ENCODE data around the gene UNC5B.

UNC5B gene

GRCh38 chr10:71285180-71285545 is 72.8 kb downstream of the UNC5B start:
- Mint-ChIP-seq H3K27ac (no peak overlapping the region), H3K4me1 (peaks cover 0 to 7% of the 10 kb centered on the region in 2 donors), H3K9me3 (no peaks in the 10 kb centered on the region), H3K36me3 (no peaks in the 10 kb centered on the region), H3K4me3 (no peak overlapping the region), H3K27me3 (peaks cover 0 to 2% of the 10 kb centered on the region in 2 donors)
- DNase-seq (no peak), ATAC-seq (replicated peaks) (peak; percentile 63 to 73)

GRCh38 chr10:71285986-71286385 is 73.6 kb downstream of the UNC5B start:
- Mint-ChIP-seq H3K36me3 (no peaks in the 10 kb centered on the region), H3K9me3 (no peaks in the 10 kb centered on the region), H3K4me3 (no peak overlapping the region), H3K27me3 (no peaks in the 10 kb centered on the region), H3K27ac (no peak overlapping the region), H3K4me1 (peaks cover 0 to 8% of the 10 kb centered on the region in 2 donors)
- ATAC-seq (replicated peaks), result no peak
- DNase-seq, result no peak

GRCh38 chr10:71286521-71287294 is 74.3 kb downstream of the UNC5B start:
- no peaks in the 10 kb centered on the region for H3K36me3 Mint-ChIP-seq
- no peak overlapping the region for H3K4me3 Mint-ChIP-seq

GRCh38 chr10:71287456-71287855 is 75.1 kb downstream of the UNC5B start:
- Mint-ChIP-seq H3K4me1 (peaks cover 0 to 7% of the 10 kb centered on the region in 2 donors), H3K27me3 (no peaks in the 10 kb centered on the region), H3K36me3 (no peaks in the 10 kb centered on the region), H3K9me3 (no peaks in the 10 kb centered on the region), H3K27ac (no peak overlapping the region), H3K4me3 (no peak overlapping the region)
- DNase-seq (no peak), ATAC-seq (replicated peaks) (no peak)

More at GRCh38 chr10:71286521-71287294, 74.3 kb downstream of the UNC5B start:
- no peaks in the 10 kb centered on the region for H3K27me3 Mint-ChIP-seq
- no peak for DNase-seq
- peaks cover 0 to 8% of the 10 kb centered on the region in 2 donors for H3K4me1 Mint-ChIP-seq
- H3K27ac Mint-ChIP-seq, result no peak overlapping the region
- H3K9me3 Mint-ChIP-seq, result no peaks in the 10 kb centered on the region
- ATAC-seq (replicated peaks), result no peak

- no peaks in the 10 kb centered on the region for H3K9me3 Mint-ChIP-seq
- H3K27me3 Mint-ChIP-seq, result no peaks in the 10 kb centered on the region
- peaks cover 0 to 5% of the 10 kb centered on the region in 2 donors for H3K4me1 Mint-ChIP-seq
- no peak overlapping the region for H3K4me3 Mint-ChIP-seq
- no peak overlapping the region for H3K27ac Mint-ChIP-seq
- ATAC-seq (replicated peaks) (no peak), DNase-seq (no peak)
- H3K36me3 Mint-ChIP-seq, result no peaks in the 10 kb centered on the region
These were observed 76.1 kb downstream of the UNC5B start for GRCh38 chr10:71288461-71288860.

- ATAC-seq (replicated peaks) (no peak), DNase-seq (no peak)
- no peak overlapping the region for H3K4me3 Mint-ChIP-seq
- no peak overlapping the region for H3K27ac Mint-ChIP-seq
- no peaks in the 10 kb centered on the region for H3K36me3 Mint-ChIP-seq
- peaks cover 5 to 6% of the 10 kb centered on the region in 2 donors for H3K27me3 Mint-ChIP-seq
- peaks cover 0 to 5% of the 10 kb centered on the region in 2 donors for H3K4me1 Mint-ChIP-seq
- H3K9me3 Mint-ChIP-seq, result no peaks in the 10 kb centered on the region
These were observed 77.2 kb downstream of the UNC5B start for GRCh38 chr10:71289421-71290130.

- H3K27ac Mint-ChIP-seq, result no peak overlapping the region
- DNase-seq, result no peak
- H3K27me3 Mint-ChIP-seq, result peaks cover 6 to 8% of the 10 kb centered on the region in 2 donors
- H3K4me1 Mint-ChIP-seq, result peaks cover 0 to 5% of the 10 kb centered on the region in 2 donors
- H3K4me3 Mint-ChIP-seq, result no peak overlapping the region
- H3K36me3 Mint-ChIP-seq, result no peaks in the 10 kb centered on the region
- ATAC-seq (replicated peaks), result no peak
- no peaks in the 10 kb centered on the region for H3K9me3 Mint-ChIP-seq
These were observed 78.0 kb downstream of the UNC5B start for GRCh38 chr10:71290331-71290730.

DNA sequence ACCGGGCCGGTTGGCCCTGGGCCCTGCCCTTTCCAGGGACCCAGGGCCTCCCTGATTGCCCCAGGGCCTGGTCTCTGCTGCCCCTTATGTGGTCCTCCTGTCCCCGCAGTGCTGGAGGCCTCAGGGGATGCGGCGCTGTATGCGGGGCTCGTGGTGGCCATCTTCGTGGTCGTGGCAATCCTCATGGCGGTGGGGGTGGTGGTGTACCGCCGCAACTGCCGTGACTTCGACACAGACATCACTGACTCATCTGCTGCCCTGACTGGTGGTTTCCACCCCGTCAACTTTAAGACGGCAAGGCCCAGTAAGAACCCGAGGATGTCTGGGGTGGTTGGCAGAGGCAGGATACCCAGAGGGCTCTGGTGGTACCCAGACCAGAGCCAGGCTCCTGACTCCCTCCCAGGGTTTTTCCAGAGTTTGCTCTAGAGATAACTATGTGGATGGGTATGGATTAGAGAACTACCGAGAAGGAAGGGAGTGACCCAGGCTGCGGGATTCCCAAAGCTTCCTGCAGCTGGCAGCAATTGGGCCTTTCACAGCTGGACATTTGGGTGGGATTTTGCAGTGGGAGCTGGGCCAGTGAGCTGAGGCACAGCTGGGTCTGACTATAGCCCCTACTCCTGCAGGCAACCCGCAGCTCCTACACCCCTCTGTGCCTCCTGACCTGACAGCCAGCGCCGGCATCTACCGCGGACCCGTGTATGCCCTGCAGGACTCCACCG is 78.6 kb downstream of the UNC5B start:
- DNase-seq (no peak), ATAC-seq (replicated peaks) (no peak)
- Mint-ChIP-seq H3K4me3 (no peak overlapping the region), H3K4me1 (peaks cover 0 to 5% of the 10 kb centered on the region in 2 donors), H3K36me3 (no peaks in the 10 kb centered on the region), H3K27ac (no peak overlapping the region), H3K27me3 (peaks cover 6 to 11% of the 10 kb centered on the region in 2 donors), H3K9me3 (no peaks in the 10 kb centered on the region)

- H3K4me1 Mint-ChIP-seq, result peaks cover 0 to 5% of the 10 kb centered on the region in 2 donors
- no peak overlapping the region for H3K4me3 Mint-ChIP-seq
- ATAC-seq (replicated peaks) (no peak), DNase-seq (no peak)
- H3K9me3 Mint-ChIP-seq, result no peaks in the 10 kb centered on the region
- peaks cover 6 to 17% of the 10 kb centered on the region in 2 donors for H3K27me3 Mint-ChIP-seq
- no peaks in the 10 kb centered on the region for H3K36me3 Mint-ChIP-seq
- H3K27ac Mint-ChIP-seq, result no peak overlapping the region
These were observed 79.1 kb downstream of the UNC5B start for GRCh38 chr10:71291528-71291900.

- Mint-ChIP-seq H3K36me3 (no peaks in the 10 kb centered on the region), H3K9me3 (no peaks in the 10 kb centered on the region), H3K27ac (no peak overlapping the region), H3K27me3 (peaks cover 6 to 18% of the 10 kb centered on the region in 2 donors), H3K4me1 (peaks cover 0 to 5% of the 10 kb centered on the region in 2 donors), H3K4me3 (no peak overlapping the region)
- DNase-seq, result no peak
- ATAC-seq (replicated peaks), result no peak
These were observed 80.5 kb downstream of the UNC5B start for GRCh38 chr10:71292624-71293445.

DNA sequence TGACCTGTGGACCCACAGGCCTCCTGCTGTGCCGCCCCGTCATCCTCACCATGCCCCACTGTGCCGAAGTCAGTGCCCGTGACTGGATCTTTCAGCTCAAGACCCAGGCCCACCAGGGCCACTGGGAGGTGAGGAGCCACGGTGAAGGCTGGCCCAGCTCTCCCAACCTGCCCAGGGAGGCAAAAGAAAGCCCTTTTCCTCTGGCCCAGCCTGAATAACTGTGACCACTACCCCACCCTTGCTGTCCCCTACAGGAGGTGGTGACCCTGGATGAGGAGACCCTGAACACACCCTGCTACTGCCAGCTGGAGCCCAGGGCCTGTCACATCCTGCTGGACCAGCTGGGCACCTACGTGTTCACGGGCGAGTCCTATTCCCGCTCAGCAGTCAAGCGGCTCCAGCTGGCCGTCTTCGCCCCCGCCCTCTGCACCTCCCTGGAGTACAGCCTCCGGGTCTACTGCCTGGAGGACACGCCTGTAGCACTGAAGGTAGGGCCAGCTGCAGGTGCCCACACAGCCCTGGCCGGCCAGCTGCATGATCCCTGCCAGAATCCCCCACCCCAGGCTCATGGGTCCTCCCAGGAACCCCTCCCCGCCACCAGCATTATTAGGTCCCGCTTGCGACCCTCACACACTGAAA is 81.2 kb downstream of the UNC5B start:
- Mint-ChIP-seq H3K4me1 (peaks cover 0 to 5% of the 10 kb centered on the region in 2 donors), H3K9me3 (no peaks in the 10 kb centered on the region), H3K36me3 (no peaks in the 10 kb centered on the region), H3K27ac (no peak overlapping the region), H3K27me3 (peaks cover 6 to 18% of the 10 kb centered on the region in 2 donors), H3K4me3 (no peak overlapping the region)
- DNase-seq, result no peak
- no peak for ATAC-seq (replicated peaks)

GRCh38 chr10:71294091-71294561 is 81.8 kb downstream of the UNC5B start:
- peaks cover 6 to 19% of the 10 kb centered on the region in 2 donors for H3K27me3 Mint-ChIP-seq
- H3K36me3 Mint-ChIP-seq, result no peaks in the 10 kb centered on the region
- ATAC-seq (replicated peaks), result no peak
- H3K9me3 Mint-ChIP-seq, result no peaks in the 10 kb centered on the region
- peaks cover 3 to 5% of the 10 kb centered on the region in 2 donors for H3K4me1 Mint-ChIP-seq
- no peak overlapping the region for H3K27ac Mint-ChIP-seq
- DNase-seq, result no peak
- H3K4me3 Mint-ChIP-seq, result no peak overlapping the region

GRCh38 chr10:71294856-71295255 is 82.5 kb downstream of the UNC5B start:
- DNase-seq, result no peak
- no peak for ATAC-seq (replicated peaks)
- Mint-ChIP-seq H3K4me1 (peaks cover 6 to 8% of the 10 kb centered on the region in 2 donors), H3K36me3 (no peaks in the 10 kb centered on the region), H3K27ac (no peak overlapping the region), H3K4me3 (no peak overlapping the region), H3K27me3 (peaks cover 10 to 26% of the 10 kb centered on the region in 2 donors), H3K9me3 (no peaks in the 10 kb centered on the region)
